T47D (cell line): ENCODE results near the gene BLNK.

Experiments used
- DNase-seq, 2 experiments: peaks; one replicate each; pipeline versions ENCODE4 v3.0.0 to v3.0.0-alpha.2; 2011 to 2012; ENCODE audit warnings: low read depth in 1 of 2, low spot score in 1 of 2
- JUND ChIP-seq: IDR thresholded peaks from 2 replicates; pipeline ENCODE4 v1.6.1; 2012; ENCODE audit warnings: low read depth
- in situ Hi-C: cut with HindIII; loops from 2 replicates; pipeline ENCODE4 v1.10.0; 2016; ENCODE audit warnings: low sequenced_read_pairs, low pct_unique_long_range_greater_than_20kb

Gene BLNK

DNA sequence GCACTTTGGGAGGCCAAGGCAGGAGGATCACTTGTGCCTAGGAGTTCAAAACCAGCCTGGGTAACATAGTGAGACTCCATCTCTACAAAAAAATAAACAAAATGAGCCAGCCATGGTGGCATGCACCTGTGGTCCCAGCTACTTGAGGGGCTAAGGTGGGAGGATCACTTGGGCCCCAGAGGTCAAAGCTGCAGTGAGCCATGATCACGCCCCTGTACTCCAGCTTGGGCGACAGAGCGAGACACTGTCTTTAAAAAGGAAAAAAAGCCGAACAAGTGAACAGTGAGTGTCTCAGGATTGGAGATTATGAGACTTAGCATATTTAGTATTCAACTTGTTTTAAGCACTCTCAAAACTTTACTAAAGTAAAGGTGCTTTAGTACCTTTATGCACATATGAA, 28.1 kb downstream of the BLNK start:
- DNase-seq = no peak
- no peak for TF ChIP-seq JUND
- in situ Hi-C loops = no loop called here

- no peak for DNase-seq
- no peak for TF ChIP-seq JUND
- in situ Hi-C loops = no loop called here
These were observed 28.5 kb downstream of the BLNK start for GRCh38 chr10:96242822-96243221.

GRCh38 chr10:96238646-96239623, 32.4 kb downstream of the BLNK start:
- in situ Hi-C loops = no loop called here
- peak; percentile 35 to 92 for DNase-seq
- peak; percentile 85 for TF ChIP-seq JUND

- in situ Hi-C loops = no loop called here
These were observed 34.5 kb downstream of the BLNK start for GRCh38 chr10:96236876-96237275.

DNA sequence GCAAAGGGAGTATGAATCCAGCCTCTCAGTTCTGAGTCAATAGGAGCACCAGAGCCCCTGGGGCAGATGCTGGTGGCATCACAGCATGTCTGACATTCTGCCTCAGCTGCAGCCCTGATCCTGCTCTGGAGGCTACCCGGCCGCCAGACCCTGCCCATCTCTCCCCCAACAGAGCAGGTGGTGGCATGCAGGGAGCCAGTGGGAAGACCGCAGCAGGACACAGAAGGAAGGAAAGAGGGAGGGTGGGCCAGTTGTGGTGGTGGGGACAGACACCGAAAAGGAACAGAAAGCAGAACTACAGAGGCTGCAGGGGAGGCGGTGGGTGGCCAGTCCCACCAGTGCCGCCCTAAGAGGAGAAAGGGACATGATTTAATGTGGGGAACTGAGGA, 35.3 kb downstream of the BLNK start:
- in situ Hi-C loops = no loop called here
- no peak for TF ChIP-seq JUND
- DNase-seq = no peak

More at GRCh38 chr10:96236876-96237275, 34.5 kb downstream of the BLNK start:
- no peak for TF ChIP-seq JUND
- DNase-seq = no peak

DNA sequence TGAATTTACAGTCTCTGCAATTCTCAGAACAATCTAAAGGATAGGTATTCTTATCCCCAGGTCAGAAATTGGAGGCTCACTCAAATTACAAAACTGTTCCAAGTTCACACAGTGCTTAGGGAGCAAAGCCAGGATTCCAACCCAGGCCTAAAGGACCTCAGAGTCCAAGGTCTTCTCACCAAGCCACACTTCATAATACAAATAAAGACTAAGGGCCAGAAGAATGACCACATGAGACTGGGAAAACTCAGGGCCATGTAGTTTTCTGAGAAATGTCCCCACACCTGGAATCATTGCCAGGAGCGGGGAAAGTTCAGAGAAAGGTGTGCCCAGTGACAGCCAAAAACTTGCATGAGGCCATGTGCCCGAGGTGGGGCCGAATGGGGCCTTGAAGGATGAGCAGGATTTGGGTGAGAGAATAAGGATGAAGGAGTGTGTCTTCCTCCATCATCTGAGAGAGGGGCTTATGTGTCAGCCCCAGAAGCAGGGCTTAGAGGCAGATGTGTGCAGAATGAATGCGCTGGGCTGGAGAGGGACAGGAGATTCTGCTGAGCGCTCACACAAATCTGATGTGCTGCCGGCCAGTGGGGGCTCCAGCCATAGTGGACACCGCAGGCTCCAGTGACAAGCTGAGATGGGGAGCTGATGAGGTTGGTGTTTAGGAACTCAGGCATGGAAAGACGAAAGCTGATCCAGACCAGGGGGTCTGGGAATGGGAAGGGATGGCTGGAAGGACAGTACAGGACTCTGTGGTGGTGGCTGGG, 35.9 kb downstream of the BLNK start:
- DNase-seq = no peak
- in situ Hi-C loops = no loop called here
- no peak for TF ChIP-seq JUND

GRCh38 chr10:96233959-96234358, 37.4 kb downstream of the BLNK start:
- DNase-seq = no peak
- no peak for TF ChIP-seq JUND
- in situ Hi-C loops = no loop called here

DNA sequence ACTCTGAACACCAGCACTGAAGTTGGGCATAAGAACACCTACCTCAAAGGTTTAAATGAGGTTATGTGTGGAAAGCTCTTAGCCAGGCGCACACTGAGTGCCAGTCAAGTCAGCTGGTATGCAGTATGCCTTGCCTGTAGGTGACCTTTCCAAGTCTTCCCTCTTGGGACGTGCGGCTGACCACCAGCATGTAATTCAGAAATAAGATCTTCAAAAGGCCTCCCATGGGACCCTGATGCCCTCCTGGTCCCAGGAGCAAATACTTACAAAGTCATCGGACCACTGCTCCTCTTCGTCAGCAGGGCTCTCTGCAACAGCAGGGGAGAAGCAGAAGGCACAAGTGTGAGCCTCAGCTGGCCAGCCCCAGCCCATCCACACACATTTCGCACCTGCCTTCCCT, 40.8 kb downstream of the BLNK start:
- DNase-seq = no peak
- in situ Hi-C loops = no loop called here
- no peak for TF ChIP-seq JUND

- in situ Hi-C loops = no loop called here
- no peak for TF ChIP-seq JUND
- DNase-seq = peak; percentile 48 to 90
These were observed 41.8 kb downstream of the BLNK start for GRCh38 chr10:96229568-96230030.

- DNase-seq = no peak
- in situ Hi-C loops = no loop called here
- TF ChIP-seq JUND = no peak
These were observed 42.9 kb downstream of the BLNK start for GRCh38 chr10:96228408-96228994.

DNA sequence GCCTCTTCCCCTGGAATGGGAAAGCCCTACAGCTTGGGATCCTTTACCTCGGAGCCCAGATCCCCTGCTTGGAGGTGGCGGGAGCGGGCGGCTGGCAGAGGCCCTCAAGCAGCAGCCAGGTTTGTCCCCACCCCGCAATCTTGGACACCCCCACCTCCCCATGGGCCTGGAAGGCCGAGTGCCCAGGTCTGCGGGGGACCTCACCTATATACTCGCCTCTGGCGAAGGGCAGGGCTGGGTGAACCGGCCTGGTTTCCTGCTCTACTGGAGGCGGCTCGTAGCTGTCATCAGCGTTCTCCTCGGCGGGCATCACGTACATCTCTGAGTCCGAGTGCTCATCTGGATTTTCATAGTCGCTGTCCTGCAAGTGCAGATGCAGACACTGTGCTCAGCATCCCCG, 44.2 kb downstream of the BLNK start:
- no peak for TF ChIP-seq JUND
- no peak for DNase-seq
- in situ Hi-C loops = no loop called here

GRCh38 chr10:96225119-96225518, 46.2 kb downstream of the BLNK start:
- in situ Hi-C loops = no loop called here
- DNase-seq = no peak
- no peak for TF ChIP-seq JUND
